GM12878 (cell line): ENCODE measurements around the gene CRACDL.

ENCODE experiments used
- BACH1 ChIP-seq: fragments of 450-650 bp; IDR thresholded peaks from 2 replicates; pipeline ENCODE4 v1.6.1; 2017; ENCODE audit warnings: mild to moderate bottlenecking, borderline replicate concordance
- FOS ChIP-seq: IDR thresholded peaks from 3 replicates; pipeline ENCODE4 v1.6.1; 2011; ENCODE audit warnings: borderline replicate concordance; ENCODE audit not compliant: insufficient read length; ENCODE audit errors: extremely low read depth
- FOXM1 ChIP-seq: IDR thresholded peaks from 2 replicates; pipeline ENCODE4 v1.6.1; 2012; ENCODE audit warnings: low read depth, mild to moderate bottlenecking, inconsistent platforms, low read length, moderate library complexity
- MXI1 ChIP-seq: fragments of 150-350 bp; IDR thresholded peaks from 2 replicates; pipeline ENCODE4 v1.6.1; 2011; ENCODE audit warnings: low read depth, mild to moderate bottlenecking, inconsistent platforms, low read length, improper control_type of control experiment
- NFYB ChIP-seq: IDR thresholded peaks from 2 replicates; pipeline ENCODE4 v1.6.1; 2011; ENCODE audit warnings: low read depth, mild to moderate bottlenecking, low read length, improper control_type of control experiment, moderate library complexity; ENCODE audit not compliant: insufficient read depth
- RB1 ChIP-seq: fragments of 450-650 bp; formaldehyde crosslinking; IDR thresholded peaks from 2 replicates; pipeline ENCODE4 v1.6.1; 2017; ENCODE audit warnings: mild to moderate bottlenecking, borderline replicate concordance
- USF2 ChIP-seq: IDR thresholded peaks from 2 replicates; pipeline ENCODE4 v1.6.1; 2011; ENCODE audit warnings: low read depth, low read length, improper control_type of control experiment, borderline replicate concordance
- TF ChIP-seq, protein P1 (sequence below), 3 experiments: IDR thresholded peaks in 2 of 3; conservative IDR thresholded peaks in 1 of 3; 2 replicates each; pipeline ENCODE4 v1.5.1; 2011; ENCODE audit warnings: low read depth in 3 of 3, low read length in 3 of 3, mild to moderate bottlenecking in 3 of 3, control low read depth in 2 of 3, moderate library complexity in 2 of 3, inconsistent platforms in 1 of 3, mixed read lengths in 1 of 3; ENCODE audit not compliant: control insufficient read depth in 2 of 3, insufficient read depth in 1 of 3; ENCODE audit errors: extremely low read depth in 1 of 3

- TF ChIP-seq, protein P1, sequence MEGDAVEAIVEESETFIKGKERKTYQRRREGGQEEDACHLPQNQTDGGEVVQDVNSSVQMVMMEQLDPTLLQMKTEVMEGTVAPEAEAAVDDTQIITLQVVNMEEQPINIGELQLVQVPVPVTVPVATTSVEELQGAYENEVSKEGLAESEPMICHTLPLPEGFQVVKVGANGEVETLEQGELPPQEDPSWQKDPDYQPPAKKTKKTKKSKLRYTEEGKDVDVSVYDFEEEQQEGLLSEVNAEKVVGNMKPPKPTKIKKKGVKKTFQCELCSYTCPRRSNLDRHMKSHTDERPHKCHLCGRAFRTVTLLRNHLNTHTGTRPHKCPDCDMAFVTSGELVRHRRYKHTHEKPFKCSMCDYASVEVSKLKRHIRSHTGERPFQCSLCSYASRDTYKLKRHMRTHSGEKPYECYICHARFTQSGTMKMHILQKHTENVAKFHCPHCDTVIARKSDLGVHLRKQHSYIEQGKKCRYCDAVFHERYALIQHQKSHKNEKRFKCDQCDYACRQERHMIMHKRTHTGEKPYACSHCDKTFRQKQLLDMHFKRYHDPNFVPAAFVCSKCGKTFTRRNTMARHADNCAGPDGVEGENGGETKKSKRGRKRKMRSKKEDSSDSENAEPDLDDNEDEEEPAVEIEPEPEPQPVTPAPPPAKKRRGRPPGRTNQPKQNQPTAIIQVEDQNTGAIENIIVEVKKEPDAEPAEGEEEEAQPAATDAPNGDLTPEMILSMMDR (IDR thresholded peaks at IDR 0.05 in 2 of 3, conservative IDR thresholded peaks at IDR 0.05 in 1 of 3; ENCODE audit: control insufficient read depth in 2 of 3, extremely low read depth in 1 of 3, insufficient read depth in 1 of 3, low read depth in 3 of 3, low read length in 3 of 3): no peak
- no peak for TF ChIP-seq BACH1
- TF ChIP-seq USF2: no peak
- TF ChIP-seq FOXM1: no peak
- TF ChIP-seq RB1: no peak
- no peak for TF ChIP-seq NFYB
- no peak for TF ChIP-seq FOS
- no peak for TF ChIP-seq MXI1
Measured at GRCh38 chr2:98769784-98770183, 166.2 kb downstream of the CRACDL start.
